Upper lobe of right lung (tissue), 1 donor: ENCODE results near the gene PRR15. TPM values are rescaled to one million over a fixed set of nuclear protein-coding genes. Genes with fewer than 3 reads are reported as not detected.

Experiments
- ATAC-seq: fragments of 200-7000 bp; cut with Tn5 transposase; one replicate; pipeline ENCODE4 v1.9.1; 2020; ENCODE audit warnings: mild to moderate bottlenecking, moderate library complexity
- DNase-seq: peaks from one replicate; pipeline ENCODE4 v3.0.0-alpha.2; 2020
- H3K27ac ChIP-seq: fragments of 200-600 bp; one replicate; pipeline ENCODE4 v1.8.0; 2022
- H3K27me3 ChIP-seq: fragments of 200-600 bp; one replicate; pipeline ENCODE4 v1.8.0; 2022; ENCODE audit warnings: mild to moderate bottlenecking
- H3K36me3 ChIP-seq: fragments of 200-600 bp; one replicate; pipeline ENCODE4 v1.8.0; 2022
- H3K4me1 ChIP-seq: fragments of 200-600 bp; one replicate; pipeline ENCODE4 v1.8.0; 2022
- H3K4me3 ChIP-seq: fragments of 200-600 bp; one replicate; pipeline ENCODE4 v1.8.0; 2022; ENCODE audit warnings: mild to moderate bottlenecking
- H3K9me3 ChIP-seq: fragments of 200-600 bp; one replicate; pipeline ENCODE4 v1.8.0; 2022
- CTCF ChIP-seq: fragments of 200-600 bp; IDR thresholded peaks from one replicate; pipeline ENCODE4 v1.8.0; 2022; ENCODE audit warnings: antibody characterized with exemption
- intact Hi-C: fragments of 100-400 bp; cut with DNase I; formaldehyde crosslinking; loops from one replicate; pipeline ENCODE4 v1.11.0; 2022
- total RNA-seq: library from RNA; stranded (reverse); fragmentation: NEBNext Ultra II Directional; extraction: Animal tissue kit (Norgen Biotek cat#: 25700); gene quantifications from one replicate; pipeline ENCODE4 v1.2.1, GENCODE V29; 2021
- donor health status: DM: no; HTN: yes; CAD: no; lungs with severe emphysema.

PRR15 gene
- total RNA-seq, 1 donor from 2014 or later: 2.1 TPM

DNA sequence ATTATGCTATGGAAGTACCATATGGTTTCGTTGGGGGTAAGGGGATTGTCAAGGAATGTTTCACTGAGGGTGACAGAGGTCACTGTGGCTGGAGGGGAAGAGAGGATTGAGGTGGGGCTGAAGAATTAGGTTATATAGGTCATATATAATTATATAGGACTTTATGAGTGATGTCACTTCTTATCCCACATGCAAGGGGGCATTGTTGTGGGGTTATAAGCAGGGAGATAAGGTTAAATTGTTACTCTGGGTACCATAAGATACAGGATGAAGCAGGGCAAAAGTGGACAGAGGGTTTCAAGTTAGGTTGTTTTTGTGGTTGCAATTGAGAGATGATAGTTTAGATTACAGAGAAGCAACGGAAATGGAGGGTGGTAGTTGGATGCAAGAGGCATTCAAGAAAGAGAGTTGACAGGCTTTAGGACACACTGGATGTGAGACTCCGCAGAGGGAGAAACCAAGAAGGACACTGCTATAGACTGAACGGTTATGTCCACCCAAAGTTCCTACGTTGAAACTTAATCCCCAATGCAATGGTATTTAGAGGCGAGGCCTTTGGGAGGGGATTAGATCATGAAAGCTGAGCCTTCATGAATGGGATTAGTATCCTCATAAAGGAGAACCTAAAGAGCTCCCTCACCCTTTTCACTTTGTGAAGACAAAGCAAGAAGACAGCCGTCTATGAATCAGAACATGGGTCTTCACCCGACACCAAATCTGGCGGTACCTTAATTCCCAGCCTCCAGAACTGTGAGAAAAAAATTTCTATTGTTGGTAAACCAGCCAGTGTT, 7.0 kb upstream of the PRR15 start:
- H3K27me3 ChIP-seq: peaks cover 19% of the 10 kb centered on the region

DNA sequence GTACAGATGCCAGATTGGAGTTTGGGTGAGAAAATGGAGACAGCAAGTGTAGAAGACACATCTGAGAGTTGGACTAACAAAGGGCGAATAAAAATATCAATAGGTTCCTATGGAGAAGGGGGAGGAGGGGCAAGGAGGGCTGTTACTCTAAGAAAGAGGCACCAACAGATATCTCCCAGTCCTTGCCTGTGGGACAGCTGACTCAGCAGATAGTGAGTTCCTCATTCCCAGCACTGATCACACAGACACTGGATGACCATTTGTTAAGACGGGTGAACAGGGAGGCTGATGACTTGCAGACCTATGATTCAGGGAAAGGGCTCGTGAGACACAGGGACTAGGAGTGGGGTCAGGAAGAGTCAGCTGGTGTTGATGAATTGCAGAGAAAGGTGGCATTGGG, 5.7 kb upstream of the PRR15 start:
- H3K4me1 ChIP-seq: no peaks in the 10 kb centered on the region
- intact Hi-C loops: no loop called here
- ATAC-seq (peak; percentile 88), DNase-seq (no peak)
- H3K27ac ChIP-seq: no peak overlapping the region
- peaks cover 32% of the 10 kb centered on the region for H3K27me3 ChIP-seq
- no peak for TF ChIP-seq CTCF
- H3K9me3 ChIP-seq: no peaks in the 10 kb centered on the region
- H3K36me3 ChIP-seq: no peaks in the 10 kb centered on the region
- no peak overlapping the region for H3K4me3 ChIP-seq

More for the DNA sequence above, 7.0 kb upstream of the PRR15 start:
- H3K36me3 ChIP-seq: no peaks in the 10 kb centered on the region
- intact Hi-C loops: no loop called here
- ATAC-seq (no peak), DNase-seq (no peak)
- no peaks in the 10 kb centered on the region for H3K4me1 ChIP-seq
- no peak overlapping the region for H3K4me3 ChIP-seq
- TF ChIP-seq CTCF: no peak
- H3K27ac ChIP-seq: no peak overlapping the region
- H3K9me3 ChIP-seq: no peaks in the 10 kb centered on the region

- Histone ChIP-seq H3K9me3 (no peaks in the 10 kb centered on the region), H3K27ac (no peak overlapping the region), H3K36me3 (no peaks in the 10 kb centered on the region), H3K4me3 (no peak overlapping the region), H3K4me1 (peaks cover 32% of the 10 kb centered on the region), H3K27me3 (peaks cover 64% of the 10 kb centered on the region)
- DNase-seq (no peak), ATAC-seq (peak; percentile 19)
- intact Hi-C loops: no loop called here
- TF ChIP-seq CTCF: no peak
These were observed 2.4 kb upstream of the PRR15 start for GRCh38 chr7:29561271-29561670.

- DNase-seq (no peak), ATAC-seq (no peak)
- no peak overlapping the region for H3K27ac ChIP-seq
- H3K27me3 ChIP-seq: peaks cover 74% of the 10 kb centered on the region
- no peak overlapping the region for H3K4me3 ChIP-seq
- H3K4me1 ChIP-seq: peaks cover 35% of the 10 kb centered on the region
- intact Hi-C loops: no loop called here
- TF ChIP-seq CTCF: no peak
- H3K36me3 ChIP-seq: no peaks in the 10 kb centered on the region
- no peaks in the 10 kb centered on the region for H3K9me3 ChIP-seq
These were observed 1.3 kb upstream of the PRR15 start for GRCh38 chr7:29562307-29562706.

DNA sequence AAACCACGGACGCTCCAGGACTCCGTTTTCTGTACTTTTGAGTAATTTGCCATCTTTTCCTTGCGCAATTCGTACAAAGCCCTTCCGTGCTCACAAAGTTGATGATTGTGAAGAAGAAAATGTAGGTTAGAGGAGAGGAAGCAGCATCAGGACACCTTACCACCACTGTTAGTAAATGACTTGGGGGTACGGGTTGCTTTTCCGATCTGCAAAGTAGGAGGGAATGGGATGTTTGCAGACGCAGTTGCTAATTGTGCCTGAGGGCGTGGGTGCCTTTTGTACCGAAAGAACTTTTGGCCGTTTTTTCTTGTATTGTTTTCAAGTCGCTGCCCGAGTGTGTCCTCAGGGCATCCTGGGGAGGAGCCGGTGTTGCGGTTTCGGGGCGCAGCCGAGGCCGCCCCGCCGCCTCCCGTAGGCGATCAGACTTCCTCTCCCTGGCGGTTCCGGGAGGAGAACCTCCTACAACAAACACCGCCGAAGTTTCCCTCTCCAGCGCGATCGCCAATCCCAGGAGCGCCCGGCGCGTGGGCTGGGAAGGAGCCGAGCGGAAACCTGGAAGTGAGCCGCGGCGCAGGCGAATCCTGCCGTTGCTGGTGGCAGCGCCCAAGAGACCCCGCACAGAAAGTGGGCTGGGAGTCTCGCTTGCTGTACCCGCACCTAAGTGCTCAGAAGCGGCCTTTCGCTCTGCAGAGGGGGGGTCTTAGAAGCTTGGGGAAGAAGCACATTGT, 1.0 kb downstream of the PRR15 start:
- intact Hi-C loops: no loop called here
- no peak for TF ChIP-seq CTCF
- peak; percentile 85 for DNase-seq
- peak; percentile 84 for ATAC-seq
- H3K4me1 ChIP-seq: peaks cover 35% of the 10 kb centered on the region
- no peaks in the 10 kb centered on the region for H3K9me3 ChIP-seq
- no peak overlapping the region for H3K27ac ChIP-seq
- peaks cover 82% of the 10 kb centered on the region for H3K27me3 ChIP-seq
- no peaks in the 10 kb centered on the region for H3K36me3 ChIP-seq
- peak overlapping the region; percentile 53 for H3K4me3 ChIP-seq
